Mucosa of descending colon (tissue), 3 donors: Measurements from ENCODE around the gene NUDT16L1. TPM values are rescaled to one million over a fixed set of nuclear protein-coding genes. Genes with fewer than 3 reads are reported as not detected.

Source experiments
- ATAC-seq: fragments of 200-7000 bp; cut with Tn5 transposase; one replicate; pipeline ENCODE4 v1.9.1; 2020; ENCODE audit warnings: mild to moderate bottlenecking, moderate library complexity
- DNase-seq, 3 donors: peaks; one replicate each; pipeline ENCODE4 v3.0.0-alpha.2; 2020
- H3K36me3 ChIP-seq: fragments of 200-600 bp; one replicate; pipeline ENCODE4 v1.8.0; 2021; ENCODE audit warnings: low read depth, mild to moderate bottlenecking
- H3K4me1 ChIP-seq: fragments of 200-600 bp; one replicate; pipeline ENCODE4 v1.8.0; 2021; ENCODE audit warnings: low read depth, mild to moderate bottlenecking
- H3K4me3 ChIP-seq: fragments of 200-600 bp; one replicate; pipeline ENCODE4 v1.8.0; 2021; ENCODE audit warnings: mild to moderate bottlenecking
- H3K9me3 ChIP-seq: fragments of 200-600 bp; one replicate; pipeline ENCODE4 v1.8.0; 2021; ENCODE audit warnings: mild to moderate bottlenecking
- intact Hi-C, 2 donors: fragments of 100-400 bp; cut with DNase I in 1 of 2; cut with micrococcal nuclease in 1 of 2; formaldehyde crosslinking; loops; one replicate each; pipeline versions ENCODE4 v1.11.0 to v1.11.1; 2022; cut with DNase I, micrococcal nuclease
- total RNA-seq, 3 donors: library from RNA; stranded (reverse); fragmentation: NEBNext Ultra II Directional in 2 of 3; extraction: Animal tissue kit (Norgen Biotek cat#: 25700) in 2 of 3; gene quantifications; one replicate each; pipeline versions ENCODE4 v1.2.1 to v1.2.4, GENCODE V29; 2021 to 2023
- TF ChIP-seq, protein P1 (sequence below): fragments of 200-600 bp; IDR thresholded peaks from one replicate; pipeline ENCODE4 v1.8.0; 2022; ENCODE audit warnings: antibody characterized with exemption, mild to moderate bottlenecking
- donor health status: DM: no; HTN: no; CAD: no; lungs with moderate emphysema.
- donor health status: DM: no; HTN: no; CAD: no.
- donor health status: DM: no; HTN: yes; CAD: no.

Gene NUDT16L1
- total RNA-seq, 3 donors from 2014 or later, result 28.3 to 47.8 (median 40.4) TPM

DNA sequence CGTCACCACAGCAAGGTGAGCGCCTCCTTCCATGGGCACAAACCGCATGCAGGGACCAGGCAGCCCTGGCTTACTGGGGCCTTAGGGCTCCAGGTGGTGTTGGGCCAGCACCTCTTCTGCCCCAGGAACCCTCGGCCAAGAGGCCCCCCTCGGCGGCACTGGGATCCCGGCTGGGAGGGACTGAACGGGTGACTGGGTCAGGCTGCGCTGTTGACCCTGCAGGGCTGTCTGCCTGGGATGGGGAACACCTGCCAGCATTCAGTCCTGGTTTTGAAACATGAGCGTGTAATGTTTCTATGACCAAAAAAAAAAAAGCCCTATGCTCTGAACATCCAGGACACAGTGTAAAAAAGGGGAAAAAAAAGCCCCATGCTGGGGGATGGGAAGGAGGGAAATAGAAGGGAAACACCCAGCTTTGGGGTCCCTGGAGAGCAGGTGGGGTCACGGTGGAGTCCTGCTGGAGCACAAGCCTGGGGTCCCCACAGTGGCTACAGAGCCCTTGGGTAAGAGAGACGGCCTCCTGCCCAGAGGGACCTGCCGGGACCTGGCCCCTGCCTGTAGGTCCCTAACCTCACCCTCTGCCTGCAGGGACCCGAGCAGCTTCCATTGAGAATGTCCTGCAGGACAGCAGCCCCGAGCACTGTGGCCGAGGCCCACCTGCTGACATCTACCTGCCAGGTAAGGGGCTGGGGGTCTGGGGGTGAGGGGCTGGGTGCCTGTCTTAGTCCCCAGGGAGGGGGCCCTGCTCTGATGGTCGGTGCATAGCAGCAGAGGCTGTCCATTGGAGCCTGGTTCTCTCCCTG is 9.9 kb upstream of the NUDT16L1 start:
- no peak for ATAC-seq
- no peaks in the 10 kb centered on the region for H3K9me3 ChIP-seq
- DNase-seq, result peak in 1 of 3 donors; percentile 45
- H3K4me1 ChIP-seq, result peaks cover 9% of the 10 kb centered on the region
- H3K36me3 ChIP-seq, result no peaks in the 10 kb centered on the region
- TF ChIP-seq, protein P1, sequence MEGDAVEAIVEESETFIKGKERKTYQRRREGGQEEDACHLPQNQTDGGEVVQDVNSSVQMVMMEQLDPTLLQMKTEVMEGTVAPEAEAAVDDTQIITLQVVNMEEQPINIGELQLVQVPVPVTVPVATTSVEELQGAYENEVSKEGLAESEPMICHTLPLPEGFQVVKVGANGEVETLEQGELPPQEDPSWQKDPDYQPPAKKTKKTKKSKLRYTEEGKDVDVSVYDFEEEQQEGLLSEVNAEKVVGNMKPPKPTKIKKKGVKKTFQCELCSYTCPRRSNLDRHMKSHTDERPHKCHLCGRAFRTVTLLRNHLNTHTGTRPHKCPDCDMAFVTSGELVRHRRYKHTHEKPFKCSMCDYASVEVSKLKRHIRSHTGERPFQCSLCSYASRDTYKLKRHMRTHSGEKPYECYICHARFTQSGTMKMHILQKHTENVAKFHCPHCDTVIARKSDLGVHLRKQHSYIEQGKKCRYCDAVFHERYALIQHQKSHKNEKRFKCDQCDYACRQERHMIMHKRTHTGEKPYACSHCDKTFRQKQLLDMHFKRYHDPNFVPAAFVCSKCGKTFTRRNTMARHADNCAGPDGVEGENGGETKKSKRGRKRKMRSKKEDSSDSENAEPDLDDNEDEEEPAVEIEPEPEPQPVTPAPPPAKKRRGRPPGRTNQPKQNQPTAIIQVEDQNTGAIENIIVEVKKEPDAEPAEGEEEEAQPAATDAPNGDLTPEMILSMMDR, result no peak
- H3K4me3 ChIP-seq, result no peak overlapping the region
- intact Hi-C loops, result no loop called here

DNA sequence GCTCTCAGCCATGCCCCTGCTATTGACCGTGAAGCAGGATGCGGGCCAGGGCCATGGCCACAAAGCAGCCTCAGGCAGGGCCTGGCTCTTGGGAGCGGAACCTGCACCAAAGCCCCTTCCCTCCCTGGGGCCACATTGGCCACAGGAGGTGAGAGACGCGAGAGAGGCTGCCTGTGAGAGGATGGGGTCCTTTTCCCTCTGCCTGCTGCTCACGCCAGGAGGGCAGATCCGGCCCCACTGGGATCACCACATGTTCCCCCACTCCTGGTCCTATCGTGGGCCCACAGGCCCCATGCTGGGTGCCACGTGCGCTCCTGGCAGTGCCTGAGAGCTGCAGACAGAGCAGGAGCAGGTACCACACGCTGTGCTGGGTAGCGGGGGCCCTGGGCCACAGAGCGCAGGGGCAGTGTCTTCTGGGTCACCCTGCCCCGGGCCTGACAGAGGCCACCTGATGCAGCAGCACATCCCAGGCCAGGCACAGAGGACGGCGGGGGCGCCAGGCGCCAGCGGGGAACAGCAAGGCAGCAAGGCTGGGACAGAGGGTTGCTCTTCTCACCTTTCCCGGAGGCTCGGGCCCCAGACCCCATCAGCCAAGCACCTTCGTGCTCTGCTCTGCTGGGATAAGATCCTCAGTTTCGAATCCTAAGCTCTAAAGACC is 9.2 kb upstream of the NUDT16L1 start:
- peaks cover 3% of the 10 kb centered on the region for H3K4me1 ChIP-seq
- no peak overlapping the region for H3K4me3 ChIP-seq
- no peaks in the 10 kb centered on the region for H3K36me3 ChIP-seq
- TF ChIP-seq, protein P1, result no peak
- H3K9me3 ChIP-seq, result no peaks in the 10 kb centered on the region
- no peak for ATAC-seq
- peak in 1 of 3 donors; percentile 49 for DNase-seq
- intact Hi-C loops, result no loop called here

DNA sequence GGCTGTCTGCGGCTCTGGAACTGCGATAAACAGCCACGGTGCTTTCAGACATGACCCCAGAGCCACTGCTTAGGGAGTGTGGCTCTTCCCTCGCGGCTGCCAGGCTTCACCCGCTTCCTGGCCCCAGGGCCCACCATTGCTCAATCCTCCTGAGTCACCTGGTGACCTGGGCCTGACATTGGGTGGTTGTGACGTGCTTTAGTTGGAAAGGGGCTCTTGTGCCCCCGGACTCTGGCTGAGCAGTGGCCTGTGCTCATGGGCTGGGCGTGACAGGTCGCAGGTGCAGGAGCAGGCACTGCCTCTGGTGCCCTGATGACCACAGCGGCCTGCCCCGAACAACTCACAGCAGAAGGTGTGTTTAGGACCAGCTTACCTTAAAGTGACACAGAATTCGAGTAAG is 8.6 kb upstream of the NUDT16L1 start:
- H3K4me1 ChIP-seq, result peaks cover 3% of the 10 kb centered on the region
- H3K9me3 ChIP-seq, result no peaks in the 10 kb centered on the region
- H3K4me3 ChIP-seq, result no peak overlapping the region
- TF ChIP-seq, protein P1, result no peak
- H3K36me3 ChIP-seq, result no peaks in the 10 kb centered on the region
- ATAC-seq (no peak), DNase-seq (peak in 1 of 3 donors; percentile 46)
- intact Hi-C loops, result no loop called here

DNA sequence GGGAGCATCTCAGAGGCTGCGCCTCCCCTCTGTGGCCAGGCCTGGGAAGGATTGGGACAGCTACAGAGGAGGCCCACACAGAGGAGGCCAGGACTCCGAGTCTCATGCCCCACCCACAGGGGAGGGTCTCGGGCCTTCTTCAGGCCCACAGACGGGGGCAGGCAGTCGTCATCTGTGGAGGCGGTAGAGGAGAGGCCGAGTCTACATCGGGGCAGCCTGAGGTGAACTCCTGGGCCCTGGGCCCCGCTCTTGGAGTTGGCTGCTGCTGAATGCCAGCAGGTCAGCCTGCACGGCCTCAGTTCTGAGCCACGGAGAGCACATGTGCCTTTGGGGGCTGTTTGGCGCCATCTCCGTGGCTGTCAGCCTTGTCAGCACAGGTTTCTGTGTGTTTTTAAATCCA is 8.1 kb upstream of the NUDT16L1 start:
- Histone ChIP-seq H3K9me3 (no peaks in the 10 kb centered on the region), H3K4me1 (peaks cover 3% of the 10 kb centered on the region), H3K36me3 (no peaks in the 10 kb centered on the region), H3K4me3 (no peak overlapping the region)
- ATAC-seq, result no peak
- intact Hi-C loops, result no loop called here
- TF ChIP-seq, protein P1, result no peak
- DNase-seq, result peak in 1 of 3 donors; percentile 38

DNA sequence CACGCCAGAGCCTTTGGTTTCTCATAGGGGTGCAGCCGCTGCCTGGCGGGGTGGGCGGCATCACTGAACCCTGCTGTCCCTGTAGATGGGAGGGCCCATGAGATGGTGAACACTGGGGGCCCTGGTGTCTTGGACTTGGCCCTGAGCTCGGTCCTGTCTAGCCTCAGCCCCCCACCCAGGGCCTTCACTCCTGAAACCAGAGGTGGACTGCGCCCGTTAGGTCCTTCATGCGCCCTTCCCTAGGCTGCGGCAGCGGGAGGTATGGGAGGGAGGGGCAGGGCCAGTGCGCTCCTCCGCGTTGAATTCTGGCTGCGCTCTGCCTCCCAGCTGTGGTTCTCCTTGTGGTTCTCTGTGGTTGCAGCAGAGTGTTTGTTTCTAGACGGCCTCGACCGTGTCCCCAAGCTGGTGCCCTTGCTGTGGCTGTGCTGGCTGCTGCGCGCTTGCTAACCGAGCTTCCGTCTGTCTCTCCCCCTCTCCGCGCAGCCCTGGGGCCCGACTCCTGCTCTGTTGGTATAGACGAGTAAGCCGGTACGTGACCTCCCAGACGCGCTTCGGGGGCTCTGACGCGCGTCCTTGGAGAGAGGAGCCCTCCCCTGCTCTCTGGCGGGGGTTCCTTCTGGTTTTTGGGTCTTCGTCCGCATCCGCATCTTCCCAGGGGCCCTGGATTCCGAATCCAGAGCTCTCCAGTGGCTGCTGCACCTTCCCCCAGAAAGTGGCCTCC is 7.4 kb upstream of the NUDT16L1 start:
- no peaks in the 10 kb centered on the region for H3K36me3 ChIP-seq
- TF ChIP-seq, protein P1, result no peak
- H3K4me1 ChIP-seq, result peaks cover 2% of the 10 kb centered on the region
- no peak overlapping the region for H3K4me3 ChIP-seq
- no peaks in the 10 kb centered on the region for H3K9me3 ChIP-seq
- DNase-seq (peak in 1 of 3 donors; percentile 47), ATAC-seq (no peak)
- intact Hi-C loops, result no loop called here
